ENCODE measurements around the gene ZNF821. TPM values are rescaled to one million over a fixed set of nuclear protein-coding genes. Genes with fewer than 3 reads are reported as not detected.

ZNF821 gene
- polyA plus RNA-seq, 1 donor (not counting 4 experiments of a cell fraction or from before 2014, with no cell fraction given): 2.9 TPM

DNA sequence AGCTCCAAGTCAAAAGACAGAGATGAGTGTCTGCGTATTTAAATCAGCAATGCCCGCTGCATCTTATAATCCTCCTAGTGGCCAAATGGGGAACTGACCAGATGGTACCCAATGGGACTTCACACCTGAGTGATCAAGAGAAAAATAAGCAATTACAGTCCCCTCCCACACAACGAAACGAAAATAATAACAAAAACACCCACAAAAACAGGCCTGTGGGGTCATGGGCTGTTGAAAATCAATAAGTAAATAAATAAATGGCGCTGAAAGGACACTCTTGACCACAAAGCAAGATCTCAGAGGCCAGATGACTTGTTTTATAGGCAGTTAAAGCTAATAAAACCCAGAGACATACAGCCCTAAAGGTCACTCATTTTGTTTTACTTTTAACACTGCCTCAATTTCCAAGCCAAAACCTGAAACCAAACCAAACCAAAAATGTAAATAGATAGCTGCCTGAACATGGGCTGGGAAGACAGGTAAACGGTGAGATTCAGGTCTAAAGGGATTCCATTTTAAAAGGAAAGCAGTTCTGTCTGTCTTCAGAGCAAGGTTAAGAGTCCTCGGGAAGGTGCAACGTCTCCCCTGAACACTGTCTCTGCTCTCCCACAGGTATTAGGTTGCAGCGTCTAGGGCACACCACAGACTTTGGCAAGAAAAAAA, 1.3 kb downstream of the ZNF821 start:
- Histone ChIP-seq H3K9ac (ENCODE audit: control insufficient read depth, extremely low read depth, insufficient read depth, low read length) (peak overlapping the region; percentile 75), H3K36me3 (ENCODE audit: control insufficient read depth in 2 of 2, extremely low read depth in 1 of 2, insufficient read depth in 2 of 2, low read length in 2 of 2) (no peaks in the 10 kb centered on the region), H3K9me3 (ENCODE audit: control insufficient read depth, low read depth, low read length) (no peaks in the 10 kb centered on the region), H3K4me1 (ENCODE audit: control insufficient read depth, extremely low read depth, insufficient read depth, low read length) (peaks cover 12% of the 10 kb centered on the region), H3K4me2 (ENCODE audit: control insufficient read depth, extremely low read depth, insufficient read depth, low read depth, low read length) (peak overlapping the region; percentile 98), H3K4me3 (ENCODE audit: control insufficient read depth in 2 of 3, extremely low read depth in 1 of 3, insufficient read depth in 2 of 3, low read depth in 1 of 3, low read length in 3 of 3) (peak overlapping the region; percentile 74 to 88 (median 87)), H4K20me1 (ENCODE audit: control insufficient read depth, extremely low read depth, insufficient read depth, low read length) (no peaks in the 10 kb centered on the region), H2AFZ (ENCODE audit: control insufficient read depth, low read length) (peak overlapping the region; percentile 87), H3K27ac (ENCODE audit: control insufficient read depth, insufficient read depth, low read length) (peak overlapping the region; percentile 49), H3K9me1 (ENCODE audit: control insufficient read depth, extremely low read depth, insufficient read depth, low read length) (no peaks in the 10 kb centered on the region), H3K27me3 (ENCODE audit: control insufficient read depth, extremely low read depth, insufficient read depth, low read length) (no peaks in the 10 kb centered on the region), H3K79me2 (ENCODE audit: control insufficient read depth, insufficient read depth, low read length) (no peaks in the 10 kb centered on the region)
- dilution Hi-C loops (cut with MboI; ENCODE audit: extremely low pct_ligation_motif_present, low sequenced_read_pairs): no loop called here
- peak; percentile 62 for DNase-seq (ENCODE audit: low read depth, low spot score)
- TF ChIP-seq, protein P1, sequence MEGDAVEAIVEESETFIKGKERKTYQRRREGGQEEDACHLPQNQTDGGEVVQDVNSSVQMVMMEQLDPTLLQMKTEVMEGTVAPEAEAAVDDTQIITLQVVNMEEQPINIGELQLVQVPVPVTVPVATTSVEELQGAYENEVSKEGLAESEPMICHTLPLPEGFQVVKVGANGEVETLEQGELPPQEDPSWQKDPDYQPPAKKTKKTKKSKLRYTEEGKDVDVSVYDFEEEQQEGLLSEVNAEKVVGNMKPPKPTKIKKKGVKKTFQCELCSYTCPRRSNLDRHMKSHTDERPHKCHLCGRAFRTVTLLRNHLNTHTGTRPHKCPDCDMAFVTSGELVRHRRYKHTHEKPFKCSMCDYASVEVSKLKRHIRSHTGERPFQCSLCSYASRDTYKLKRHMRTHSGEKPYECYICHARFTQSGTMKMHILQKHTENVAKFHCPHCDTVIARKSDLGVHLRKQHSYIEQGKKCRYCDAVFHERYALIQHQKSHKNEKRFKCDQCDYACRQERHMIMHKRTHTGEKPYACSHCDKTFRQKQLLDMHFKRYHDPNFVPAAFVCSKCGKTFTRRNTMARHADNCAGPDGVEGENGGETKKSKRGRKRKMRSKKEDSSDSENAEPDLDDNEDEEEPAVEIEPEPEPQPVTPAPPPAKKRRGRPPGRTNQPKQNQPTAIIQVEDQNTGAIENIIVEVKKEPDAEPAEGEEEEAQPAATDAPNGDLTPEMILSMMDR (optimal IDR thresholded peaks at IDR 0.05 in 1 of 3, IDR thresholded peaks at IDR 0.05 in 1 of 3, conservative IDR thresholded peaks at IDR 0.05 in 1 of 3; ENCODE audit: extremely low read depth in 1 of 3, insufficient read depth in 2 of 3, low read length in 3 of 3): peak; percentile 70 to 90 (median 79)
- TF ChIP-seq EZH2 (IDR thresholded peaks at IDR 0.05; ENCODE audit: low read length): no peak
- peak; percentile 74 for FAIRE-seq

- no peaks in the 10 kb centered on the region for H3K9me1 ChIP-seq (ENCODE audit: control insufficient read depth, extremely low read depth, insufficient read depth, low read length)
- TF ChIP-seq EZH2 (IDR thresholded peaks at IDR 0.05; ENCODE audit: low read length): no peak
- TF ChIP-seq, protein P1 (optimal IDR thresholded peaks at IDR 0.05 in 1 of 3, IDR thresholded peaks at IDR 0.05 in 1 of 3, conservative IDR thresholded peaks at IDR 0.05 in 1 of 3; ENCODE audit: extremely low read depth in 1 of 3, insufficient read depth in 2 of 3, low read length in 3 of 3): no peak
- no peak overlapping the region for H3K27ac ChIP-seq (ENCODE audit: control insufficient read depth, insufficient read depth, low read length)
- no peaks in the 10 kb centered on the region for H4K20me1 ChIP-seq (ENCODE audit: control insufficient read depth, extremely low read depth, insufficient read depth, low read length)
- no peaks in the 10 kb centered on the region for H3K79me2 ChIP-seq (ENCODE audit: control insufficient read depth, insufficient read depth, low read length)
- no peaks in the 10 kb centered on the region for H3K36me3 ChIP-seq (ENCODE audit: control insufficient read depth in 2 of 2, extremely low read depth in 1 of 2, insufficient read depth in 2 of 2, low read length in 2 of 2)
- H3K4me2 ChIP-seq (ENCODE audit: control insufficient read depth, extremely low read depth, insufficient read depth, low read depth, low read length): no peak overlapping the region
- H2AFZ ChIP-seq (ENCODE audit: control insufficient read depth, low read length): no peak overlapping the region
- H3K27me3 ChIP-seq (ENCODE audit: control insufficient read depth, extremely low read depth, insufficient read depth, low read length): no peaks in the 10 kb centered on the region
- dilution Hi-C loops (cut with MboI; ENCODE audit: extremely low pct_ligation_motif_present, low sequenced_read_pairs): no loop called here
- H3K4me3 ChIP-seq (ENCODE audit: control insufficient read depth in 2 of 3, extremely low read depth in 1 of 3, insufficient read depth in 2 of 3, low read depth in 1 of 3, low read length in 3 of 3): no peak overlapping the region
- H3K9ac ChIP-seq (ENCODE audit: control insufficient read depth, extremely low read depth, insufficient read depth, low read length): no peak overlapping the region
- FAIRE-seq (no peak), DNase-seq (ENCODE audit: low read depth, low spot score) (no peak)
- H3K9me3 ChIP-seq (ENCODE audit: control insufficient read depth, low read depth, low read length): no peaks in the 10 kb centered on the region
- H3K4me1 ChIP-seq (ENCODE audit: control insufficient read depth, extremely low read depth, insufficient read depth, low read length): peaks cover 11% of the 10 kb centered on the region
Measured at GRCh38 chr16:71880176-71880575, 3.8 kb downstream of the ZNF821 start.
